IMR-90 (cell line): ENCODE data around the gene TMBIM1. TPM values are rescaled to one million over a fixed set of nuclear protein-coding genes. Genes with fewer than 3 reads are reported as not detected.

ENCODE experiments used
- ATAC-seq: fragments of 200-7000 bp; cut with Tn5 transposase; 2 replicates; pipeline ENCODE4 v1.9.1; 2020; ENCODE audit warnings: low read depth, mild to moderate bottlenecking, moderate library complexity
- BruUV-seq: library from RNA; stranded (reverse); fragments of 400-500 nt; replicated peaks from 2 replicates; lab custom pipeline; 2021; lab: Mats Ljungman, UMichigan
- CTCF ChIA-PET: fragments of 300-600 bp; formaldehyde crosslinking; extraction: SDS; loops from one replicate; lab custom pipeline; 2021; ENCODE audit warnings: antibody characterized with exemption; lab: Yijun Ruan, JAX
- POLR2A ChIA-PET: fragments of 300-600 bp; sonication (Branson Sonifier 250); formaldehyde crosslinking; loops from one replicate; lab custom pipeline; 2022; ENCODE audit warnings: antibody characterized with exemption; ENCODE audit not compliant: unreplicated experiment; lab: Charles Lee
- DNase-seq: peaks from one replicate; pipeline ENCODE4 v3.0.0; 2013
- H2AFZ ChIP-seq: replicated peaks from 2 replicates; pipeline ENCODE3; 2013; ENCODE audit warnings: low read length, mild to moderate bottlenecking; ENCODE audit not compliant: poor library complexity
- H2AK5ac ChIP-seq: 2 replicates; pipeline ENCODE4 v1.6.1; 2013; ENCODE audit warnings: low read depth, low read length, inconsistent platforms
- H2AK9ac ChIP-seq: replicated peaks from 2 replicates; pipeline ENCODE3; 2013; ENCODE audit warnings: mild to moderate bottlenecking, low read depth, low read length, moderate library complexity; ENCODE audit not compliant: poor library complexity
- H2BK120ac ChIP-seq: 2 replicates; pipeline ENCODE4 v1.6.1; 2013; ENCODE audit warnings: low read depth, low read length, inconsistent platforms
- H2BK15ac ChIP-seq: 3 replicates; pipeline ENCODE4 v1.6.1; 2013; ENCODE audit warnings: low read depth, low read length, inconsistent platforms
- H2BK20ac ChIP-seq: 2 replicates; pipeline ENCODE4 v1.6.1; 2013; ENCODE audit warnings: low read depth, mild to moderate bottlenecking, inconsistent platforms, low read length, moderate library complexity
- H2BK5ac ChIP-seq: 2 replicates; pipeline ENCODE4 v1.6.1; 2013; ENCODE audit warnings: mild to moderate bottlenecking, low read depth, low read length, inconsistent platforms; ENCODE audit not compliant: poor library complexity, severe bottlenecking
- H3K14ac ChIP-seq: replicated peaks from 2 replicates; pipeline ENCODE4 v1.6.1; 2013; ENCODE audit warnings: low read depth, low read length, inconsistent platforms
- H3K18ac ChIP-seq: 2 replicates; pipeline ENCODE4 v1.6.1; 2013; ENCODE audit warnings: low read depth, low read length, control low read depth
- H3K23ac ChIP-seq: 2 replicates; pipeline ENCODE4 v1.6.1; 2013; ENCODE audit warnings: low read depth, low read length, inconsistent platforms
- H3K27ac ChIP-seq: 2 replicates; pipeline ENCODE4 v1.5.1; 2013; ENCODE audit warnings: mild to moderate bottlenecking, control low read depth, low read length; ENCODE audit not compliant: insufficient read depth
- H3K27me3 ChIP-seq: 2 replicates; pipeline ENCODE4 v1.6.1; 2013; ENCODE audit warnings: low read length; ENCODE audit not compliant: control insufficient read depth, insufficient read depth
- H3K36me3 ChIP-seq: 2 replicates; pipeline ENCODE4 v1.6.1; 2013; ENCODE audit warnings: low read length, mixed read lengths; ENCODE audit not compliant: control insufficient read depth, insufficient read depth
- H3K4ac ChIP-seq: 2 replicates; pipeline ENCODE4 v1.6.1; 2013; ENCODE audit warnings: low read depth, low read length, inconsistent platforms
- H3K4me1 ChIP-seq: 2 replicates; pipeline ENCODE4 v1.6.1; 2013; ENCODE audit warnings: low read length, mixed read lengths; ENCODE audit not compliant: control insufficient read depth, insufficient read depth
- H3K4me2 ChIP-seq: 2 replicates; pipeline ENCODE4 v1.6.1; 2013; ENCODE audit warnings: low read depth, mild to moderate bottlenecking, control low read depth, low read length, moderate library complexity
- H3K4me3 ChIP-seq: 2 replicates; pipeline ENCODE4 v1.5.1; 2013; ENCODE audit warnings: low read depth, mild to moderate bottlenecking, control low read depth, low read length, moderate library complexity; ENCODE audit not compliant: insufficient read depth
- H3K56ac ChIP-seq: 2 replicates; pipeline ENCODE4 v1.6.1; 2013; ENCODE audit warnings: low read length, inconsistent platforms; ENCODE audit not compliant: insufficient read depth; ENCODE audit errors: extremely low read depth
- H3K79me1 ChIP-seq, 2 experiments: 2 replicates each; pipeline ENCODE4 v1.6.1; 2013; ENCODE audit warnings: low read length in 2 of 2, inconsistent platforms in 1 of 2, low read depth in 1 of 2
- H3K9ac ChIP-seq: 2 replicates; pipeline ENCODE4 v1.6.1; 2013; ENCODE audit warnings: low read depth, low read length, control low read depth
- H3K9me1 ChIP-seq: 2 replicates; pipeline ENCODE4 v1.6.1; 2013; ENCODE audit warnings: low read length, inconsistent platforms; ENCODE audit not compliant: insufficient read depth
- H3K9me3 ChIP-seq: 2 replicates; pipeline ENCODE4 v1.6.1; 2013; ENCODE audit warnings: low read length; ENCODE audit not compliant: control insufficient read depth, insufficient read depth
- H4K20me1 ChIP-seq: 2 replicates; pipeline ENCODE4 v1.6.1; 2013; ENCODE audit warnings: low read length, inconsistent platforms; ENCODE audit not compliant: insufficient read depth
- H4K5ac ChIP-seq: 2 replicates; pipeline ENCODE4 v1.6.1; 2013; ENCODE audit warnings: mild to moderate bottlenecking, low read depth, low read length, control low read depth
- H4K8ac ChIP-seq, 2 experiments: 2 replicates each; pipeline ENCODE4 v1.6.1; 2013; ENCODE audit warnings: low read depth in 2 of 2, low read length in 2 of 2, control low read depth in 1 of 2, inconsistent platforms in 1 of 2
- H4K91ac ChIP-seq: 2 replicates; pipeline ENCODE4 v1.6.1; 2013; ENCODE audit warnings: low read depth, low read length, inconsistent platforms; ENCODE audit not compliant: insufficient read depth
- CEBPB ChIP-seq: IDR thresholded peaks from 2 replicates; pipeline ENCODE4 v1.6.1; 2012; ENCODE audit warnings: low read depth, low read length, improper control_type of control experiment
- CHD1 ChIP-seq: IDR thresholded peaks from 2 replicates; pipeline ENCODE4 v1.6.1; 2012; ENCODE audit warnings: low read depth, low read length, improper control_type of control experiment
- ELK1 ChIP-seq: fragments of 150-350 bp; IDR thresholded peaks from 2 replicates; pipeline ENCODE4 v1.6.1; 2016; ENCODE audit warnings: low read depth, mild to moderate bottlenecking, low read length, moderate library complexity, borderline replicate concordance
- FOS ChIP-seq: fragments of 150-350 bp; IDR thresholded peaks from 2 replicates; pipeline ENCODE4 v1.6.1; 2016; ENCODE audit warnings: low read depth, low read length
- MAZ ChIP-seq: IDR thresholded peaks from 2 replicates; pipeline ENCODE4 v1.6.1; 2012; ENCODE audit warnings: low read depth, mild to moderate bottlenecking, low read length, improper control_type of control experiment, moderate library complexity, borderline replicate concordance
- NFE2L2 ChIP-seq: fragments of 150-350 bp; IDR thresholded peaks from 2 replicates; pipeline ENCODE4 v1.6.1; 2016; ENCODE audit warnings: low read depth, mild to moderate bottlenecking, low read length
- POLR2A ChIP-seq: IDR thresholded peaks from 2 replicates; pipeline ENCODE4 v1.6.1; 2012; ENCODE audit warnings: mild to moderate bottlenecking, low read depth, low read length
- RAD21 ChIP-seq: IDR thresholded peaks from 2 replicates; pipeline ENCODE4 v1.6.1; 2012; ENCODE audit warnings: low read length, improper control_type of control experiment
- RCOR1 ChIP-seq: IDR thresholded peaks from 2 replicates; pipeline ENCODE4 v1.6.1; 2012; ENCODE audit warnings: mild to moderate bottlenecking, low read length, improper control_type of control experiment; ENCODE audit not compliant: insufficient replicate concordance
- RFX5 ChIP-seq: IDR thresholded peaks from 2 replicates; pipeline ENCODE4 v1.8.0; 2012; ENCODE audit warnings: low read depth, mild to moderate bottlenecking, low read length, moderate library complexity
- USF2 ChIP-seq: fragments of 150-350 bp; IDR thresholded peaks from 2 replicates; pipeline ENCODE4 v1.6.1; 2017; ENCODE audit warnings: mild to moderate bottlenecking, antibody characterized with exemption, low read length, low read depth
- WGBS, 2 experiments: methylation state at CpG; one replicate each; pipeline versions ENCODE4 v1.1.5 to v1.1.7; 2013; ENCODE audit warnings: missing lambda C conversion rate in 2 of 2; ENCODE audit not compliant: insufficient read length in 1 of 2; ENCODE audit errors: extremely low coverage in 2 of 2; 5-methylcytosine and 5-hydroxymethylcytosine counted together
- dilution Hi-C: fragments of 300-500 bp; cut with HindIII; formaldehyde crosslinking; loops from one replicate; pipeline ENCODE4 v1.14.3; 2018; ENCODE audit warnings: low sequenced_read_pairs; ENCODE audit not compliant: unreplicated experiment
- in situ Hi-C: fragments of 300-500 bp; cut with MboI; formaldehyde crosslinking; loops from 3 replicates; pipeline ENCODE4 v1.14.3; 2019; ENCODE audit warnings: low sequenced_read_pairs, inconsistent platforms, mixed read lengths
- intact Hi-C: fragments of 100-400 bp; cut with micrococcal nuclease; formaldehyde crosslinking; loops from 2 replicates; pipeline ENCODE4 v1.10.0; 2022
- polyA plus RNA-seq, 3 experiments: library from polyadenylated mRNA; depleted of rRNA; stranded (reverse); fragments of >200 nt; gene quantifications; 2 replicates each; pipeline ENCODE4 v1.2.3, GENCODE V29; 2012; ENCODE audit warnings: low replicate concordance in 1 of 3
- total RNA-seq: library from RNA; depleted of rRNA; stranded (reverse); fragments of >200 nt; gene quantifications from 2 replicates; pipeline ENCODE4 v1.2.3, GENCODE V29; 2012

TMBIM1 gene
- total and polyA plus RNA-seq, 2 of the 4 experiments (the other 2 are of a cell fraction): 84.6 to 102 TPM

GRCh38 chr2:218340656-218341055 is 48.4 kb upstream of the TMBIM1 start (continued):
- TF ChIP-seq MAZ (no peak), FOS (no peak), NFE2L2 (no peak), RCOR1 (no peak)

GRCh38 chr2:218334531-218334930 is 42.2 kb upstream of the TMBIM1 start:
- peak overlapping the region; percentile 39; the same call in 1 of the 2 replicates for H2BK20ac ChIP-seq
- H2AK9ac ChIP-seq: no peak overlapping the region
- no peaks in the 10 kb centered on the region for H3K9me3 ChIP-seq
- H3K23ac ChIP-seq: no peak overlapping the region
- no peak overlapping the region for H4K91ac ChIP-seq
- in situ Hi-C loops: no loop called here
- H3K4me2 ChIP-seq: no peak overlapping the region
- no peak overlapping the region for H2AFZ ChIP-seq
- ChIA-PET CTCF (no interaction called here), POLR2A (no interaction called here)
- ATAC-seq (no peak), DNase-seq (no peak)
- H4K5ac ChIP-seq: peak overlapping the region; percentile 52; the same call in 1 of the 2 replicates
- H3K27ac ChIP-seq: no peak overlapping the region
- no peaks in the 10 kb centered on the region for H3K27me3 ChIP-seq
- no peak overlapping the region for H2BK15ac ChIP-seq
- peak overlapping the region; percentile 38 for H2BK5ac ChIP-seq
- peak overlapping the region in 1 of 2 experiments; percentile 35; a peak in 1 of 4 replicates for H4K8ac ChIP-seq
- H3K9me1 ChIP-seq: peaks cover 10% of the 10 kb centered on the region
- H3K9ac ChIP-seq: no peak overlapping the region
- no peak overlapping the region for H2AK5ac ChIP-seq
- dilution Hi-C loops: no loop called here
- no peak overlapping the region for H2BK120ac ChIP-seq
- H3K79me1 ChIP-seq: no peaks in the 10 kb centered on the region
- BruUV-seq: no TSS peak
- H3K4me3 ChIP-seq: no peak overlapping the region
- no peaks in the 10 kb centered on the region for H4K20me1 ChIP-seq
- intact Hi-C loops: no loop called here
- H3K4ac ChIP-seq: no peak overlapping the region
- H3K18ac ChIP-seq: peak overlapping the region; percentile 68; the same call in 1 of the 2 replicates
- peaks cover 7% of the 10 kb centered on the region for H3K4me1 ChIP-seq
- no peaks in the 10 kb centered on the region; the same call in 1 of the 2 replicates for H3K36me3 ChIP-seq
- no CpG with 5 or more reads among the region's 3 CpGs for WGBS, 2 experiments
- TF ChIP-seq CEBPB: no peak
- TF ChIP-seq POLR2A: no peak
- no peak for TF ChIP-seq USF2
- no peak for TF ChIP-seq RFX5
- no peak for TF ChIP-seq RAD21
- no peak for TF ChIP-seq ELK1
- TF ChIP-seq CHD1: no peak
- TF ChIP-seq FOS: no peak
- no peak overlapping the region for H3K14ac ChIP-seq
- H3K56ac ChIP-seq: no peak overlapping the region
